Measurements from ENCODE around the gene SGCG. TPM values are rescaled to one million over a fixed set of nuclear protein-coding genes. Genes with fewer than 3 reads are reported as not detected.

The SGCG gene
- total RNA-seq, 1 experiment from 2014 or later, result 0.15 TPM

GRCh38 chr13:23182142-23182541 lies 1.4 kb downstream of the SGCG start:
- Histone ChIP-seq H3K36me3 (ENCODE audit: control insufficient read depth in 1 of 2, insufficient read depth in 2 of 2, low read length in 2 of 2) (no peaks in the 10 kb centered on the region), H3K4me1 (ENCODE audit: control insufficient read depth in 1 of 2, insufficient read depth in 2 of 2, low read length in 2 of 2) (no peaks in the 10 kb centered on the region), H3K9me2 (ENCODE audit: insufficient read depth) (no peaks in the 10 kb centered on the region), H3K9ac (ENCODE audit: low read length) (no peak overlapping the region), H3K27ac (ENCODE audit: low read depth, low read length) (no peak overlapping the region), H3K27me3 (ENCODE audit: insufficient read depth, low read length) (no peaks in the 10 kb centered on the region), H3K4me2 (ENCODE audit: low read length) (no peak overlapping the region), H4K20me1 (ENCODE audit: insufficient read depth) (no peaks in the 10 kb centered on the region), H2AFZ (ENCODE audit: low read depth, low read length, poor library complexity, severe bottlenecking) (no peak overlapping the region), H3K79me2 (ENCODE audit: insufficient read depth, low read length) (no peaks in the 10 kb centered on the region), H3K4me3 (replicated peaks in 1 of 2; ENCODE audit: low read depth in 1 of 2, low read length in 2 of 2) (no peak overlapping the region), H3K9me3 (ENCODE audit: control insufficient read depth in 1 of 2, insufficient read depth in 1 of 2, low read depth in 1 of 2, low read length in 2 of 2) (no peaks in the 10 kb centered on the region)
- no peak for ATAC-seq
- intact Hi-C loops (cut with micrococcal nuclease), result no loop called here
- TF ChIP-seq EZH2 (IDR thresholded peaks at IDR 0.05), result no peak
- TF ChIP-seq MAX (IDR thresholded peaks at IDR 0.05), result no peak
- no peak for TF ChIP-seq ATF3 (IDR thresholded peaks at IDR 0.05)
- no peak for TF ChIP-seq ELF1 (IDR thresholded peaks at IDR 0.05; ENCODE audit: borderline replicate concordance, low read depth)
- no peak for TF ChIP-seq POLR2A (IDR thresholded peaks at IDR 0.05; ENCODE audit: borderline replicate concordance, extremely low read depth, insufficient read depth, insufficient read length)
- no peak for TF ChIP-seq SRF (IDR thresholded peaks at IDR 0.05; ENCODE audit: low read depth)
- TF ChIP-seq POLR2AphosphoS5 (IDR thresholded peaks at IDR 0.05; ENCODE audit: low read depth, low read length), result no peak
- TF ChIP-seq ZNF274 (IDR thresholded peaks at IDR 0.05; ENCODE audit: low read depth, low read length), result no peak
- no peak for TF ChIP-seq EZH2phosphoT487 (IDR thresholded peaks at IDR 0.05; ENCODE audit: borderline replicate concordance)
- TF ChIP-seq SIN3A (IDR thresholded peaks at IDR 0.05; ENCODE audit: low read depth), result no peak
- no peak for TF ChIP-seq TCF7L2 (IDR thresholded peaks at IDR 0.05; ENCODE audit: borderline replicate concordance, extremely low read depth, insufficient read depth, insufficient read length)
- no peak for TF ChIP-seq ZBTB33 (IDR thresholded peaks at IDR 0.05; ENCODE audit: extremely low read depth, insufficient replicate concordance, low read length)
- no peak for TF ChIP-seq YY1 (IDR thresholded peaks at IDR 0.05; ENCODE audit: extremely low read depth, insufficient replicate concordance, low read depth, low read length)
- TF ChIP-seq SP1 (IDR thresholded peaks at IDR 0.05; ENCODE audit: low read depth), result no peak
- no peak for TF ChIP-seq CEBPB (IDR thresholded peaks at IDR 0.05; ENCODE audit: low read depth)
- no peak for TF ChIP-seq EGR1 (IDR thresholded peaks at IDR 0.05; ENCODE audit: low read depth)
- DNase-seq (ENCODE audit: low read depth, low spot score), result no peak
- CTCF ChIA-PET, result no interaction called here
- RAD21 ChIA-PET (ENCODE audit: low non-redundant PET in 1 of 2, low total read pairs in 2 of 2, uncharacterized antibody in 2 of 2, unreplicated experiment in 2 of 2), result no interaction called here
- POLR2A ChIA-PET, result no interaction called here
- BruUV-seq (replicated peaks), result no TSS peak

Data from HCT116 (cell line).